GM19397 (cell line): ENCODE results near the gene SELP.
"Not testable (repeated sequence)": the region's sequence is repeated elsewhere in the genome, so short reads cannot be mapped to it uniquely, and the experiment has no call there.

Experiments used
- ATAC-seq: cut with Tn5 transposase; IDR thresholded peaks from one replicate; pipeline ENCODE4 v1.9.1; 2021; ENCODE audit warnings: mild to moderate bottlenecking, moderate library complexity; ENCODE audit not compliant: unreplicated experiment

Gene SELP

DNA sequence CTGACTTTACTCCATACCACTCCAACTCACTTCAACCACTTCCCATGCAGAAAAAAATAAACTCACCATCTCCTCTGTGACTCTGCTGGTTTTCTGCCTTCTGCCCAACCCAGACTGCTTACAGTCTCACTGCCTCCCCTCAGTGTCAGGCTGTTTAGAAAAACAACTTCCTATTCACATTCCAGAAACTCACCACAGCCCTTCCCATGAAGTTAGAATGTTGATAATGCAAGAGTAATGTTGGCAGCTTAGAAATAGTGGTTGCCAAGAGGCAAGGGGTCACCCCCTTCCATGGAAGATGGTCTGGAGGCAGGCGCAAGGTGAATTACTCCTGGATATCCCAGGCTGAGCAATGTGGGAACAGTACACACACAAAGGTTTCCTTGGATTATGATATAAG lies at the start of gene SELP:
Gene SELP (minus strand): TSS at position 119 of the 400 bp plus-strand sequence. CDS start 50 bp downstream, at position 69.
- no peak for ATAC-seq

DNA sequence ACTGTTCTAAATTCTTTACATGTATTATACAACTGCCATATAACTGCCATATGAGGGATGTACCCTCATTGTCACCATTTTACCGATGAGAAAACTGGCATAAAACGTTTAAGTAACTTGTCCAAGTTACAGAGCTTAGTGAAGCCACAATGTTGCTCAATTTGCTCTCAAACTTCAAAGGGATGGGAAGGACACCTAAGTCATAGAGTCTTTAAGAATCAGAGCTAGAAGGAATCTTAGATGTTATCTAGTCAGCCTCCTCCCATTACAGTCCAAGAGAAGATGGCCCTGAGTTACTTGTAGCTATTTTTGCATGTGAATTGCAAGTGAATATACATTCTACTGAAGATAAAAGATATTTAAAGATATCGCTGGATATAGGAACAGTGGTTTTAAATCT lies 49.8 kb upstream of the SELP start:
- no peak for ATAC-seq

DNA sequence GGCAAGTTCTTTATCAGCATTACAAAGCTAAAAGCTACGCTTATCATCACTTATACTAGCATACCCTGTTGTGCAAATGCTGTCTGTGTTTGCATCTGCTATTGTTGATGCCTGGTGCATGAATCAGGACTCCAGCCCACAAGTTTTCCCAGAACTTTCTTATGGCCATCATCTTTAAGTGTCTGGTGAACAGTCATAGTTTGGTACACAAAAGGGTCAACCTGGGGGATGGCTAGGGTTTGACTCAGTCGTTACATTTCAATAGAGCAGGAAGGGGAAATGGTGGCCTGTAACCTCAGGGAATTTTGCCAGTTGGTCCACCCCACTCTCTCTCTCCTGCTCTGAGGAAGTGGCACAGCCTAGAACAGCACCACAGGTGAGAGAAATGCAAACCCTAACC lies 46.1 kb upstream of the SELP start:
- no peak for ATAC-seq

DNA sequence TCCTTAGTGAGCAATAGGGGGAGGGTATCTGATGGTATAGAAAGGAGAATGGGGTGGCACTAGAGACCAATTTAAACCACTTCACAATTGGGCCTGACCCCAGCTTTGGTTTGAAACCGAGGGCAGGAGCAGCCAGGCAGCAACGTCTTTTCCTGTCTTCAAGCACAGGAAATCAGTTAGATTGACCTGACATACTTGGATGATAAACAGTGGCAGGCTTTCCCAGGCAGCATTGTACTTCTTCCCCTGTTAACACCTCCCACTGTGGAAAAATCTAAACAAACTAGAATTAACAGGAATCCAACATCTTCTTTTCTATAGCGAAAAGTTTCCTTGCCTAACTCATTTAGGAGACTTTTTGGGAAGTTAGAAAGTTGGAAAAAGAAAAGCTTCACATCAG lies 40.9 kb upstream of the SELP start:
- ATAC-seq = no peak

DNA sequence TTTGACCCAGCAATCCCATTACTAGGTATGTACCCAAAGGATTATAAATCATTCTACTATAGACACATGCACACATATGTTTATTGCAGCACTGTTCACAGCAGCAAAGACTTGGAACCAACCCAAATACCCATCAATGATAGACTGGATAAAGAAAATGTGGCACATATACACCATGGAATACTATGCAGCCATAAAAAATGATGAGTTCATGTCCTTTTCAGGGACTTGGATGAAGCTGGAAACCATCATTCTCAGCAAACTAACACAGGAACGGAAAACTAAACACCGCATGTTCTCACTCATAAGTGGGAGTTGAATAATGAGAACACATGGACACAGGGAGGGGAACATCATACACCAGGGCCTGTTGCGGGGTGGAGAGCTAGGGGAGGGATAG lies 40.3 kb upstream of the SELP start:
- ATAC-seq = not testable (repeated sequence)

DNA sequence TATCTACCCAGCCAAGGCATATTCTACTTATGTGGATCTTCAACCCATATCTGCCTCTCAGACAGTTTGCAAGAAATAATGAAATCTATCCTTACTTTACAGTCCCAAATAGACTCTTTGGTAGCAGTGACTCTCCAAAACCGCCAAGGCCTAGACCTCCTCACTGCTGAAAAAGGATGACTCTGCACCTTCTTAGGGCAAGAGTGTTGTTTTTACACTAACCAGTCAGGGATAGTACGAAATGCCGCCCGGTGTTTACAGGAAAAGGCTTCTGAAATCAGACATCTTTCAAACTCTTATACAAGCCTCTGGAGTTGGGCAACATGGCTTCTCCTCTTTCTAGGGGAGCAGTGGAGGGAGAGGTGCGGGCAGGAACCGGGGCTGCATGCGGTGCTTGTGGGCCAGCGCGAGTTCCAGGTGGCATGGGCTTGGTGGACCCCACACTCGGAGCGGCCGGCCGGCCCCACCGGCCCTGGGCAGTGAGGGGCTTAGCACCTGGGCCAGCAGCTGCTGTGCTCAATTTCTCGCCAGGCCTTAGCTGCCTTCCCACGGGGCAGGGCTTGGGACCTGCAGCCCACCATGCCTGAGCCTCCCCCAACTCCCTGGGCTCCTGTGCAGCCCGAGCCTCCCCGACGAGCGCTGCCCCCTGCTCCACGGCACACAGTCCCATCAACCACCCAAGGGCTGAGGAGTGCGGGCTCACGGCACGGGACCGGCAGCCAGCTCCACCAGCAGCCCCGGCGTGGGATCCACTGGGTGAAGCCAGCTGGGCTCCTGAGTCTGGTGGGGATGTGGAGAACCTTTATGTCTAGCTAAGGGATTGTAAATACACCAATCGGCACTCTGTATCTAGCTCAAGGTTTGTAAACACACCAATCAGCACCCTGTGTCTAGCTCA lies 38.0 kb upstream of the SELP start:
- ATAC-seq = not testable (repeated sequence)

DNA sequence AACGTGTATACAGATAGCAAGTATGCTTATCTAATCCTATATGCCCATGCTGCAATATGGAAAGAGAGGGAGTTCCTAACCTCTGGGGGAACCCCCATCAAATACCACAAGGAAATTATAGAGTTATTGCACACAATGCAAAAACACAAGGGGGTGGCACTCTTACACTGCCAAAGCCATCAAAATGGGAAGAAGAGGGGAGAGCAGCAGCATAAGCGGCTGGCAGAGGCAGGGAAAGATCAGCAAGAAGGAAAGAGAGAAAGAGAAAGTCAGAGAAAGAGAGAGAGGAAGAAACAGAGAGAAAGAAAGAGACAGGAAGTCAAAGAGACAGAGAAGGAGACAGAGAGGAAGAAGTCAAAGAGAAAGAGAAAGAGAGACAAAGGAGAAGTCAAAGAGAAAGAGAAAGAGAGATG lies 37.3 kb upstream of the SELP start:
- ATAC-seq = not testable (repeated sequence)

DNA sequence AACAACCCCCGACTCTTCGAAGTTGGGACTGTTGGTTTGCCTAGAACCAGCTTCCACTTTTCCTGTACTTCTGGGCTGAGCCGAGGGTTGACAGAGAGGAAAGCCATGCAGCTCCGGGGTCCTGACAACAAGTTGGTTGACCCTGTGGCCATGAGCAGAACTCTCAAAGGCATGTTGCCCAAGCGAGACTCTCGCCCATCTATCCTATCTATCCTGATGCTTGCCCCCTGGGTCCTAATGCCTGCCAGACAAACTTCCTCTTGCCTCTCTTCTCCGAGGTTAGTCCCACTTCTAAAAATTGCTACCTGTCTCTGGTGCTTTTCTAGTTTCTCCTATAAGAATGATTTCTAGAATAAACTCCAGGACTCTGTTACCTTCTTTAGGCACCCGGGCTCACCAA lies 32.8 kb upstream of the SELP start:
- ATAC-seq = not testable (repeated sequence)

DNA sequence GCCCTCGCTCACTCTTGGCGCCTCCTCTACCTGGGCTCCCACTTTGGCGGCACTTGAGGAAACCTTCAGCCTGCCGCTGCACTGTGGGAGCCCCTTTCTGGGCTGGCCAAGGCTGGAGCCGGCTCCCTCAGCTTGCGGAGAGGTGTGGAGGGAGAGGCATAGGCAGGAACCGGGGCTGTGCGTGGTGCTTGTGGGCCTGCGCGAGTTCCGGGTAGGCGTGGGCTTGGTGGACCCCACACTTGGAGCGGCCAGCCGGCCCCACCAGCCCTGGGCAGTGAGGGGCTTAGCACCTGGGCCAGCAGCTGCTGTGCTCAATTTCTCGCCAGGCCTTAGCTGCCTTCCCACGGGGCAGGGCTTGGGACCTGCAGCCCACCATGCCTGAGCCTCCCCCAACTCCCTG lies 31.1 kb upstream of the SELP start:
- not testable (repeated sequence) for ATAC-seq

DNA sequence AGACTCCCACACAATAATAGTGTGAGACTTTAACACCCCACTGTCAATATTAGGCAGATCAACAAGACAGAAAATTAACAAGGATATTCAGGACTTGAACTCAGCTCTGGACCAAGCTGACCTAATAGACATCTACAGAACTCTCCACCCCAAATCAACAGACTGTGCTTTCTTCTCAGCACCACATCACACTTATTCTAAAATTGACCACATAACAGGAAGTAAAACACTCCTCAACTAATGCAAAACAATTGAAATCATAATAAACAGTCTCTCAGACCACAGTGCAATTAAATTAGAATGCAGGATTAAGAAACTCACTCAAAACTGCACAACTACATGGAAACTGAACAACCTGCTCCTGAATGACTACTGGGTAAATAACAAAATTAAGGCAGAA lies 28.9 kb upstream of the SELP start:
- ATAC-seq = not testable (repeated sequence)

DNA sequence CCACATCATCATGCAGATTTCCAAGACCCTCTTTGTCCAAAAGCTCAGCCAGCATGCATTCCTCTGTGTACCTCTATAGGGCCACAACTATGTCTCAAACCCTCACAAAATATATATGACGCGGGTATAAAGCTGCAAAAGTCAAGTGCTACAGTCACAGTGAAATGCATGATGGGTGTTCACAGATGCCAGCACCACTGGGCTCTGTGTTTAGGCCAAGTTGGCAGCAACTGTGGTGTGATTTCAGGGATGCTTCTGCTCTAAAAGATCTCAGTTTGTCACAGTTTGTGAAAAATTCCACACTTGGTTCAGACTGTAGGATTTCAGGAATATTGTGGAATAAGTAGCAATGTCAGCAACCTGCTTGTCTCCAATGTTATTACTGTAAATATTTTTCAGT lies 23.9 kb upstream of the SELP start:
- ATAC-seq = no peak

DNA sequence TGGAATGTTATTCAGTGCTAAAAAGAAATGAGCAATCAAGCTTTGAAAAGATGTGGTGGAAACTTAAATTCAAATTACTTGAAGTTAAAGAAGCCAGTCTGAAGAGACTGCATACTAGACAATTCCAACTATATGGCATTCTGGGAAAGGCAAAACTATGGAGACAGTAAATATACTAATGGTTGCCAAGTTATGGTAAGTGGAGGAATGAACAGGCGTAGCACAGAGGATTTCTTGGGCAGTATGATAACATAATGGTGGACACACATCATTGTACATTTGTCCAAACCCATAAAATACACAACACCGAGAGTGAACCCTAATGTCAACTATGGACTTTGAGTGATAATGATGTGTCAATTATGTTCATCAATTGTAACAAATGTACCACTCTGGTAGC lies 21.1 kb upstream of the SELP start:
- ATAC-seq = no peak

DNA sequence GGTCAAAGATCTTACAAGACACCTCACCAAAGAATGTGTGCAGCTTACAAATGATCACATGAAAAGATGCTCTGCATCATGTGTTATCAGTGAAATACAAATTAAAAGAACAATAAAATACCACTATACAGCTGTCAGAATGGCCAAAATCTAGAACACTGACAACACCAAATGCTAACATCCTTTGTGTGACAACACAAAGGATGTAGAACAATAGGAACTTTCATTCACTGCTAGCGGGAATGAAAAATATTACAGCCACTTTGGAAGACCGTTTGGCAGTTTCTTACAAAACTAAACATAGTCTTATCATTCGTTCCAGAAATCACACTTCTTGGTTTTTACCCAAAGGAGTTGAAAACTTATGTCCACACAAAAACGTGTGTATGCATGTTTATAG lies 20.6 kb upstream of the SELP start:
- ATAC-seq = no peak

DNA sequence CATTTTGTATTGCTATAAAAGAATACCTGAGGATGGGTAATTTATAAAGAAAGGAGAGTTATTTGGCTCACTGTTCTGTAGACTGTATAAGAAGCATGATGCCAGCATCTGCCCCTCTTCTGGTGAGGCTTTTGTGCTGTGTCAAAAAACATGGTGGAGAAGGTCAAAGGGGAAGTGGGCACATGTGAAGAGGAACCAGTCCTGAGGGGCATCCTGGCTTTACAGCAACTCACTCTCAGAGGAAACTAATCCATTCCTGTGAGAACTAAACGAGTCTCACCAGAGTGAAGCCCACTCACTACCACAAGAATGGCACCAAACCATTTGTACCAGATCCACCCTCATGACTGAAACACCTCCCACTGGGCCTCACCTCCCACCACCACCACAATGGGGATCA lies 18.8 kb upstream of the SELP start:
- ATAC-seq = no peak

DNA sequence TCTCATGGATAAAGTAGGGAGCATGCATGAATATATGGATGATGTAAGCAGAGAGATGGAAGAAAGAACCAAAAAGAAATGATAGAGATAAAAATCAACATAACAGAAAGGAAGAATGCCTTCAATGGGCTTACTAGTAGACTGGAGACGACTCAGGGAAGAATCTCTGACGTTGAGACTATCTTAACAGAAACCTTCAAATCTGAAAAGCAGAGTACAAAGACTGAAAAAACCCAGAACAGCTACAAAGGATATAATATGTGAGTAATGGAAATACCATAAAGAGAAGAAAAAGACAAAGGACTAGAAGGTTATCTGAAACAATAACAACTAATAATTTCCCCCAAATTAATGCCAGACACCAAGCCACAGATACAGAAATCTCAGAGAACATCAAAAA lies 18.3 kb upstream of the SELP start:
- no peak for ATAC-seq

DNA sequence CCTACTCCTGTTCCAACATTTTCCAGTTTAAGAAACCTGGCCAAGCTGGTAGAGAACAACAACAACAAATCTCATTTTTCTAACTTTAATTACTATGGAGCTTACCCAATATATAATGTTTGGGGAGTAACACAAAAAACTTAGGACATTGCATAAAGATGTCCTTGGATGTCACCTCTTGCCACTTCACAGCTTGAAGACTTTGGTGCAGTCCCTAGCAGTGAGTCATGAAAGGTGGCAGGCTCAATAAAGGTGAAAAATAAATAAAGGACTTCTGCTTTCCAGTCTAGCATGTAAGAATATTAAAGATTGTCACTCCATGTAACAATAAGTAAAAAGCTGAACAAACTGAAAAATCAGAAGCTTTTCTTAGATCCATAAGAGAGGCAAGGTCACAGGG lies 17.6 kb upstream of the SELP start:
- no peak for ATAC-seq

DNA sequence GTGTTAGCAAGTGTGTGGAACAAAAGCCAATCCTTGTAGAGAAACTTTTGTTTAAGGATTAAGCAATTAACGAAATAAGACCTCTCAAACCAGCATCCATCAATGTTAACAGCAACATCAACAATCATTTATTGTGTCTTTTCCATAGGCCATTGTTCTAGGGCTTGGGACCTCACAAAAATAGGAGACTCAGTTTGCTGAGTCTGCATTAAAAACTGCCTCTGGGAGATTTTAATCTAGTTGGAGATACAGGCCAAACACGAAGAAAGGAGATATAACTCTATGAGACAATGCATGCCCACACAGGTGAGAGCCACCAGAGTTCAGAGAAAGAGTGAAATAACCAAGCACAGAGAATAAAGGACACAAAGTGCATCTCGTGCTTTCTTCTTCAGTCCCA lies 14.4 kb upstream of the SELP start:
- ATAC-seq = no peak

DNA sequence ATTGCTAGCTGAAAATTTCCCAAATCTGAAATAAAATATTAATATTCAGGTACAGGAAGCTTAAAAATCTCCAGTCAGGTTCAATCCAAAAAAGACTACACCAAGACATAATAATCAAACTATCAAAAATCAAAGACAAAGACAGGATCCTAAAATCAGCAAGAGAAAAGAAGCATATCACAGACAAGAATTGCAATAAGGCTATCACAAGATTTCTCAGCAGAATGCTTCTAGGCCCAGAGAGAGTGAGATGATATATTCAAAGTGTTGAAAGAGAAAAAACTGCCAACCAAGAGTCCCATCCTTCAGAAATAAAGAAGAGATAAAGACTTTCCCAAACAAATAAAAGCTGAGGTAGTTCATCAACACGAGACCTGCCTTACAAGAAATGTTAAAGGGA lies 5.0 kb upstream of the SELP start:
- ATAC-seq = no peak

DNA sequence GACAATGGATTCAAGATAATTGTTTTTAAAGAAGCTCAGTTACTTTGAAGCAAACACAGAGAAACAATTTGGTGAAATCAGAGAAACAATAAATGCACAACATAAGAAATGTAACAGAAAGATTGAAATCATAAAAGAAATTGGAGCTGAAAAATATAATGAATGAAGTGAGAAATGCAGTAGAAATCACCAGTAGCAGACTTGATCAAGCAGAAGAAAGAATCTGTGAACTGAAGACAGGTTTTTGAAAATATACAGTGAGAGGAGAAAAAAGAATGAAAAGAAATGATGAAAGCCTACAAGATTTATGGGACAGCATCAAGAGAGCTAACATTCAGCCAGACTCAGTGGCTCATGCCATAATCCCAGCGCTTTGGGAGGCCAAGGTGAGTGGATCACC lies 4.2 kb upstream of the SELP start:
- no peak for ATAC-seq

DNA sequence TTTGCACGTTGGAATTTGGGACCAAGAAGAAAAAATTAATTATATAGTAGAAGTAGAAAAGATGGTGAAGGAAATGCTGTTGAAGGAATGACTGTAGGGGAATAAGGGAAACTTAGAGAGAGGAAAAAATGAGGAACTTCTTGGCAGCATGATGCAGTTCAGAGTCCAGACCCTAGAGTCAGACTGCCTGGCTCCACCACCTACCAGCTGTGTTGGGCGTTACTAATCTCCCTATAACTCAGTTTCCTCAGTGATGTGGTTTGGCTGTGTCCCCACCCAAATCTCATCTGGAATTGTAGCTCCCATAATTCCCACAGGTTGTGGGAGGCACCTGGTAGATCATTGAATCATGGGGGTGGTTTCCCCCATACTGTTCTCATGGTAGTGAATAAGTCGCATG lies 1.3 kb upstream of the SELP start:
- no peak for ATAC-seq

DNA sequence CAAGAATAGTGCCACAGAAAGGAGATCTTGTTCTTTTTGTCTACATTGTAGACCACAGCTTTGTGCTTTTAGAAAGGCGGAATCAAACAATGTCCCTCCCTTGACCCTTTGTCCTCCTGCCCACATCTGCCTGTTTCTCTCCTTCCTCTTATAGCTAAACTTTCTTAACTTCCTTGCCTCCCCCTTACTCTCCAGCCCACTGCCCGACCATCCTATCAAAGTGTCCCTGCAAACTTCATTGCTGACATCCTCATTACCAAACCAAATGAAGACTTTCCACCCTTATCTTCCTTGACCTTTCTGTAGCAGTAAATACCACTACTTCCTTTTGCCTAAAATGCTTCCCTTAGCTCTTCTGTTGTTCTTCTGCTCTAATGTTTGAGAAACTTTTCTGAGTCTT lies 5.0 kb downstream of the SELP start:
- ATAC-seq = no peak

DNA sequence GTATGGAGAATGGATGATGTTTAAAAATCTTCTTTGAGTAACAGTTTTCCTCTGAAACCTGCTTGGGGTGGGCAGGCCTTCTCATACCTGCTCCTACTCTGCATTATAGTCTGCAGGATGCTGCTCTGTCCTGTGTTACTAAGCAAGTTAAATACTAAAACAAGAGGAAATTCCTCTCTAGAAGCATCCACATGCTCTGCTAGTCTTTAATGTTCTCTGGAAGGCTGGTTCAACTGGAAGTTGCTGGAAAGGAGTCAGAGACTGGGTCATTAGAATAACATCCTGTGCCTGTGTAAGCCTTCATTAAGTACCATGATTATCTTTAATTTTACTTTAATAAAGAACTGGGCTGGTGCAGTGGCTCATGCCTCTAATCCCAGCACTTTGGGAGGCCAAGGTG lies 5.8 kb downstream of the SELP start:
- ATAC-seq = no peak
